Suprapubic skin (tissue), 4 donors: Measurements from ENCODE around the gene KLRG1. TPM values are rescaled to one million over a fixed set of nuclear protein-coding genes. Genes with fewer than 3 reads are reported as not detected.

Experiments
- DNase-seq, 2 donors: peaks; one replicate each; pipeline ENCODE4 v3.0.0-alpha.2; 2019; ENCODE audit warnings: low spot score in 2 of 2
- H3K27ac ChIP-seq: fragments of 200-600 bp; sonication (generic); one replicate; pipeline ENCODE4 v1.5.1; 2019
- H3K27me3 ChIP-seq: fragments of 200-600 bp; sonication (generic); one replicate; pipeline ENCODE4 v1.5.1; 2019
- H3K36me3 ChIP-seq: fragments of 200-600 bp; sonication (generic); one replicate; pipeline ENCODE4 v1.5.1; 2019
- H3K4me1 ChIP-seq: fragments of 200-600 bp; sonication (generic); one replicate; pipeline ENCODE4 v1.5.1; 2019
- H3K4me3 ChIP-seq: fragments of 200-600 bp; sonication (generic); one replicate; pipeline ENCODE4 v1.5.1; 2019; ENCODE audit warnings: mild to moderate bottlenecking
- H3K9me3 ChIP-seq: fragments of 200-600 bp; sonication (generic); one replicate; pipeline ENCODE4 v1.5.1; 2019
- EP300 ChIP-seq: sonication (generic); formaldehyde crosslinking; IDR thresholded peaks from one replicate; pipeline ENCODE4 v1.6.1; 2017; ENCODE audit warnings: antibody characterized with exemption
- POLR2A ChIP-seq, 2 donors: fragments of 450-650 bp; IDR thresholded peaks; one replicate each; pipeline ENCODE4 v1.6.1; 2017; ENCODE audit warnings: antibody characterized with exemption in 2 of 2, mild to moderate bottlenecking in 2 of 2, moderate library complexity in 2 of 2
- POLR2AphosphoS5 ChIP-seq, 3 donors: sonication (generic); formaldehyde crosslinking; IDR thresholded peaks; one replicate each; pipeline ENCODE4 v1.6.1; 2017; ENCODE audit warnings: antibody characterized with exemption in 3 of 3
- WGBS: methylation state at CpG from one replicate; pipeline ENCODE4 v1.1.5; 2018; 5-methylcytosine and 5-hydroxymethylcytosine counted together
- total RNA-seq, 4 donors: library from RNA; depleted of rRNA; stranded (reverse); fragments of >200 nt; gene quantifications; one replicate each; pipeline ENCODE4 v1.1.0, GENCODE V29; 2016
- TF ChIP-seq, protein P1 (sequence below), 2 donors: fragments of 200-600 bp in 1 of 2; fragments of 450-650 bp in 1 of 2; sonication (generic) in 1 of 2; IDR thresholded peaks; one replicate each; pipeline ENCODE4 v1.5.1; 2016 to 2019; ENCODE audit warnings: antibody characterized with exemption in 2 of 2, mild to moderate bottlenecking in 1 of 2, moderate library complexity in 1 of 2

The KLRG1 gene
- total RNA-seq, 4 donors from 2014 or later, result 2.4 to 2.5 TPM; not detected in 2

DNA sequence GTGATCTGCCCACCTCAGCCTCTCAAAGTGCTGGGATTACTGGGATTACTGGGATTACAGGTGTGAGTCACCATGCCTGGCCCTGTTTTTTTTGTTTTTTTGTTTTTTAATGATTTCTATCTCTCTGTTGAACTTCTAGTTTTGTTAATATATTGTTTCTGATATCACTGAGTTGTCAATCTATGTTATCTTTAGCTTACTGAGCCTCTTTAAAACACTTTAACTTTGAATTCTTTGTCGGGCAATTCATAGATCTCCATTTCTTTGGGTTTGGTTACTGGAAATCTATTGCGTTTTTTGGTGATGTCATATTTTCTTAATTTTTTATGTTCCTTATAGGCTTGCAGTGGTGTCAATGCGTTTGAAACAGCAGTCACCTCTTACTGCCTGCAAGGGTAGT is 9.2 kb upstream of the KLRG1 start:
- no peaks in the 10 kb centered on the region for H3K27me3 ChIP-seq
- 96% methylated on average over 3 of the region's 3 CpGs for WGBS
- H3K4me1 ChIP-seq, result no peaks in the 10 kb centered on the region

DNA sequence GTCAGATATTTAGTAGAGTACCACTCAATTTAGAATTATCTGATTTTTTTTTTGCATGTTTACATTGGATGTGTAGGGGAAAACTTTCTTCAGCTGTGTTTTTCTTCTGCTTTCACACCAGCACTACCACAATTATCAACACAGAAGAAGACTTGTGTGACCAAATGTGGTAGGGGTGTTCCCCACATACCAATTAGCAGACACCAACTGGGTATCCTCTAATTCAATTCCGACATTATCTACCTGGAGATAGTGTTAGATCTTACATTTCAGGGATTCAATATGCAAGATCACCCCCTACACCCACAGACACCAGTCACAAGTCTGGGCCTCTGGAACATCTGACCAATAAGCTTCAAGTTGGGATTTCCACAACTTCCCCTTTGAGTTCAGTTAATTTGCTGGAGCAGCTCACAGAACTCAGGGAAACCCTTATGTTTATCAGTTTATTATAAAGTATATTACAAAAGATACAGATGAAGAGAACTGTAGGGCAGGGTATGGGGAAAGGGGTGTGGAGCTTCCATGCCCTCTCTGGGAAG is 4.1 kb upstream of the KLRG1 start:
- Histone ChIP-seq H3K4me3 (no peak overlapping the region), H3K9me3 (peaks cover 7% of the 10 kb centered on the region), H3K36me3 (no peaks in the 10 kb centered on the region), H3K27ac (no peak overlapping the region), H3K27me3 (no peaks in the 10 kb centered on the region), H3K4me1 (no peaks in the 10 kb centered on the region)
- no peak for DNase-seq
- 95% methylated on average over 1 of the region's 1 CpG for WGBS
- TF ChIP-seq EP300, result no peak
- no peak for TF ChIP-seq POLR2AphosphoS5 (IDR thresholded peaks at IDR 0.05)
- TF ChIP-seq, protein P1, sequence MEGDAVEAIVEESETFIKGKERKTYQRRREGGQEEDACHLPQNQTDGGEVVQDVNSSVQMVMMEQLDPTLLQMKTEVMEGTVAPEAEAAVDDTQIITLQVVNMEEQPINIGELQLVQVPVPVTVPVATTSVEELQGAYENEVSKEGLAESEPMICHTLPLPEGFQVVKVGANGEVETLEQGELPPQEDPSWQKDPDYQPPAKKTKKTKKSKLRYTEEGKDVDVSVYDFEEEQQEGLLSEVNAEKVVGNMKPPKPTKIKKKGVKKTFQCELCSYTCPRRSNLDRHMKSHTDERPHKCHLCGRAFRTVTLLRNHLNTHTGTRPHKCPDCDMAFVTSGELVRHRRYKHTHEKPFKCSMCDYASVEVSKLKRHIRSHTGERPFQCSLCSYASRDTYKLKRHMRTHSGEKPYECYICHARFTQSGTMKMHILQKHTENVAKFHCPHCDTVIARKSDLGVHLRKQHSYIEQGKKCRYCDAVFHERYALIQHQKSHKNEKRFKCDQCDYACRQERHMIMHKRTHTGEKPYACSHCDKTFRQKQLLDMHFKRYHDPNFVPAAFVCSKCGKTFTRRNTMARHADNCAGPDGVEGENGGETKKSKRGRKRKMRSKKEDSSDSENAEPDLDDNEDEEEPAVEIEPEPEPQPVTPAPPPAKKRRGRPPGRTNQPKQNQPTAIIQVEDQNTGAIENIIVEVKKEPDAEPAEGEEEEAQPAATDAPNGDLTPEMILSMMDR (IDR thresholded peaks at IDR 0.05), result no peak
- TF ChIP-seq POLR2A (IDR thresholded peaks at IDR 0.05), result no peak

More for the DNA sequence above, 9.2 kb upstream of the KLRG1 start:
- no peak for DNase-seq
- Histone ChIP-seq H3K36me3 (no peaks in the 10 kb centered on the region), H3K9me3 (peaks cover 25% of the 10 kb centered on the region), H3K27ac (no peak overlapping the region), H3K4me3 (no peak overlapping the region)
- TF ChIP-seq, protein P1 (IDR thresholded peaks at IDR 0.05), result no peak
- no peak for TF ChIP-seq POLR2A (IDR thresholded peaks at IDR 0.05)
- no peak for TF ChIP-seq EP300
- no peak for TF ChIP-seq POLR2AphosphoS5 (IDR thresholded peaks at IDR 0.05)

- Histone ChIP-seq H3K9me3 (no peaks in the 10 kb centered on the region), H3K4me3 (no peak overlapping the region), H3K27me3 (no peaks in the 10 kb centered on the region), H3K4me1 (no peaks in the 10 kb centered on the region), H3K27ac (no peak overlapping the region), H3K36me3 (no peaks in the 10 kb centered on the region)
- no peak for TF ChIP-seq EP300
- no peak for DNase-seq
Observed at GRCh38 chr12:8987163-8987562, 2.2 kb upstream of the KLRG1 start.

GRCh38 chr12:8987685-8988084 is 1.7 kb upstream of the KLRG1 start:
- Histone ChIP-seq H3K4me1 (no peaks in the 10 kb centered on the region), H3K27ac (no peak overlapping the region), H3K27me3 (no peaks in the 10 kb centered on the region), H3K9me3 (no peaks in the 10 kb centered on the region), H3K36me3 (no peaks in the 10 kb centered on the region), H3K4me3 (no peak overlapping the region)
- 63% methylated on average over 1 of the region's 1 CpG for WGBS
- TF ChIP-seq POLR2AphosphoS5 (IDR thresholded peaks at IDR 0.05), result no peak
- TF ChIP-seq, protein P1 (IDR thresholded peaks at IDR 0.05), result no peak
- TF ChIP-seq POLR2A (IDR thresholded peaks at IDR 0.05), result no peak
- no peak for TF ChIP-seq EP300
- no peak for DNase-seq

DNA sequence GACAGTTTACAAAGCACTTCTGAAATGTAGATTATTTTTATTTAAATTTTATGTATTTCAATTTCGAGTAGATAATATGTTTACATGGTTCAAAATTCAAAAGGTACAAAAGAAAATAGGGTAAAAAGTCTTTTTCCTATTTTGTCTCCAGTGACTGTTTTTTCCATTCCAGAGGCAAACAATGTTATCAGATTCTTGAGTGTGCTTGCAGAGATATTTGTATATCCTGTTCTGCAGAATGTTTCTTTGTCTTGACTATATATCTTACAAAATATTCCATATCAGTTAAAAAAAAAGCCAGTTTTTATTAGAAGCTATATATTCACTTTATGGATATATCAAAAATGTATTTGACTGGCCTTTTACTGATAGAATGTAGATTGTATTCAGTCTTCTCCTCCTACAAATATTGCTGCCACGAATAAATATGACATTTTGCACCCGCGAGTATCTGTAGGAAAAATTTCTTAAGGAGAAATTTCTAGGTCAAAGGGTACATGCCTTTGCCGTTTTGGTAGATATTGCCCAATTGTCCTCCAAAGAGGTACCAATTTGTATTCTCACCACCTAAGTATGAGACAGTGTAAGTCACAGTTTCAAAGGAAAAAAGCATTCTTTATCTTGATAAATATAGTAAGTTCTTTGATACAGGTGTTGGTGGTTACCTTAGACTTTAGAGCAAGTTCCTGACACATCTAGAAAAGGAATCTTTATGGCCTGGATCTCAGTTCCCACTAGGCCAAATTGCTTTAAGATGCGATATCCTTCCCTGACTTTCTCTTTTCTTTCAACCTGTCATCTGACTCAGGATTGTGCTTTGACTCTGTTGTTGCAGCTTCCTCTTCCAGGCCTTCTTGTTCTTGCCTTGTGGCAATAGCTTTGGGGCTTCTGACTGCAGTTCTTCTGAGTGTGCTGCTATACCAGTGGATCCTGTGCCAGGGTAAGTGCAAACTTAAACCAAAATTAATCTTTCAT is 2.3 kb downstream of the KLRG1 start:
- no peaks in the 10 kb centered on the region for H3K4me1 ChIP-seq
- no peak for TF ChIP-seq POLR2AphosphoS5 (IDR thresholded peaks at IDR 0.05)
- no peak for TF ChIP-seq POLR2A (IDR thresholded peaks at IDR 0.05)
- no peak for TF ChIP-seq EP300
- TF ChIP-seq, protein P1 (IDR thresholded peaks at IDR 0.05), result no peak
- H3K36me3 ChIP-seq, result no peaks in the 10 kb centered on the region
- no peaks in the 10 kb centered on the region for H3K9me3 ChIP-seq
- H3K27me3 ChIP-seq, result no peaks in the 10 kb centered on the region
- no peak overlapping the region for H3K4me3 ChIP-seq
- WGBS, result 69% methylated on average over 6 of the region's 6 CpGs
- DNase-seq, result no peak
- no peak overlapping the region for H3K27ac ChIP-seq
